Suprapubic skin (tissue), 4 donors: Measurements from ENCODE around the gene CDADC1. TPM values are rescaled to one million over a fixed set of nuclear protein-coding genes. Genes with fewer than 3 reads are reported as not detected.
"Not testable (repeated sequence)": the region's sequence is repeated elsewhere in the genome, so short reads cannot be mapped to it uniquely, and the experiment has no call there.

Experiments used
- DNase-seq, 2 donors: peaks; one replicate each; pipeline ENCODE4 v3.0.0-alpha.2; 2019; ENCODE audit warnings: low spot score in 2 of 2
- H3K27ac ChIP-seq: fragments of 200-600 bp; sonication (generic); one replicate; pipeline ENCODE4 v1.5.1; 2019
- H3K27me3 ChIP-seq: fragments of 200-600 bp; sonication (generic); one replicate; pipeline ENCODE4 v1.5.1; 2019
- H3K36me3 ChIP-seq: fragments of 200-600 bp; sonication (generic); one replicate; pipeline ENCODE4 v1.5.1; 2019
- H3K4me1 ChIP-seq: fragments of 200-600 bp; sonication (generic); one replicate; pipeline ENCODE4 v1.5.1; 2019
- H3K4me3 ChIP-seq: fragments of 200-600 bp; sonication (generic); one replicate; pipeline ENCODE4 v1.5.1; 2019; ENCODE audit warnings: mild to moderate bottlenecking
- H3K9me3 ChIP-seq: fragments of 200-600 bp; sonication (generic); one replicate; pipeline ENCODE4 v1.5.1; 2019
- EP300 ChIP-seq: sonication (generic); formaldehyde crosslinking; IDR thresholded peaks from one replicate; pipeline ENCODE4 v1.6.1; 2017; ENCODE audit warnings: antibody characterized with exemption
- POLR2A ChIP-seq, 2 donors: fragments of 450-650 bp; IDR thresholded peaks; one replicate each; pipeline ENCODE4 v1.6.1; 2017; ENCODE audit warnings: antibody characterized with exemption in 2 of 2, mild to moderate bottlenecking in 2 of 2, moderate library complexity in 2 of 2
- POLR2AphosphoS5 ChIP-seq, 3 donors: sonication (generic); formaldehyde crosslinking; IDR thresholded peaks; one replicate each; pipeline ENCODE4 v1.6.1; 2017; ENCODE audit warnings: antibody characterized with exemption in 3 of 3
- whole genome bisulfite sequencing: methylation state at CpG from one replicate; pipeline ENCODE4 v1.1.5; 2018; 5-methylcytosine and 5-hydroxymethylcytosine counted together
- total RNA-seq, 4 donors: library from RNA; depleted of rRNA; stranded (reverse); fragments of >200 nt; gene quantifications; one replicate each; pipeline ENCODE4 v1.1.0, GENCODE V29; 2016
- TF ChIP-seq, protein P1 (sequence below), 2 donors: fragments of 200-600 bp in 1 of 2; fragments of 450-650 bp in 1 of 2; sonication (generic) in 1 of 2; IDR thresholded peaks; one replicate each; pipeline ENCODE4 v1.5.1; 2016 to 2019; ENCODE audit warnings: antibody characterized with exemption in 2 of 2, mild to moderate bottlenecking in 1 of 2, moderate library complexity in 1 of 2

The CDADC1 gene
- total RNA-seq, 4 donors from 2014 or later, result 1.2 to 4.2 (median 3.1) TPM

DNA sequence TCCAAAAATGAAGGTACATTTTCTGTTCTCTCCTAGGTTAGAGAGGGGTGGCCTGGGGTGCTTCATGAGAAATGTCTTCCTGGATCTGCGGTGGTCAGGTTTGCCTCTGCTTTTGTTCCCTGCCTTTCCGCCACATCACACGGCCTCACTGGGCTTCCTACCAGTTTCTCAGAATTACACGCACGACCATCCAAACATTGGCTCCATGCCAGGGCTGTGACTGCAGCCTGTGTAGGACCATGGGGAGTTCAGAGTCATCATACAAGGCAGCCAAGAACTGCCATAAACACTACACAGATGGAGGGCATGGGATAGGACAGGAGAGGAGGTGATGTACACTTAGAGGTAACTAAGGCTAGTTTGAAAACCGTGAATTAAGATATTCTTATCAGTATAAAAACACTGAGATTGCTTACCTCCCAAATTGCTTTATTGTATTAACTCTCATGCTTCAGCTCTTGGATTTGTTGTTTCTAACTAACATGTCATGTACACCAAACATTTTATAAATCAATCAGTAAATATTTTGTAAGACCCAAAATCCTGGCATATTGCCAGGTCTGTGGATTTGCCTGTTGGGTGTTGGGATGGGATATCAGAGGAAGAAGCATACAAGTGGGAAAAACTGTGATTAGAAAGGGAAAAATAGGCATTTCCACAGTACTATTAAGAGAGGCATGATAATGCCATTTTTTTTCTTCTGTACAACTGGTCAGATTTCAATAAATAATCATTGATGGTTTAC is 45.2 kb downstream of the CDADC1 start:
- Histone ChIP-seq H3K4me3 (no peak overlapping the region), H3K4me1 (no peaks in the 10 kb centered on the region), H3K36me3 (no peaks in the 10 kb centered on the region), H3K27me3 (no peaks in the 10 kb centered on the region), H3K27ac (no peak overlapping the region), H3K9me3 (no peaks in the 10 kb centered on the region)
- WGBS, result 48% methylated on average over 6 of the region's 6 CpGs
- no peak for TF ChIP-seq POLR2AphosphoS5 (IDR thresholded peaks at IDR 0.05)
- no peak for TF ChIP-seq EP300
- TF ChIP-seq, protein P1, sequence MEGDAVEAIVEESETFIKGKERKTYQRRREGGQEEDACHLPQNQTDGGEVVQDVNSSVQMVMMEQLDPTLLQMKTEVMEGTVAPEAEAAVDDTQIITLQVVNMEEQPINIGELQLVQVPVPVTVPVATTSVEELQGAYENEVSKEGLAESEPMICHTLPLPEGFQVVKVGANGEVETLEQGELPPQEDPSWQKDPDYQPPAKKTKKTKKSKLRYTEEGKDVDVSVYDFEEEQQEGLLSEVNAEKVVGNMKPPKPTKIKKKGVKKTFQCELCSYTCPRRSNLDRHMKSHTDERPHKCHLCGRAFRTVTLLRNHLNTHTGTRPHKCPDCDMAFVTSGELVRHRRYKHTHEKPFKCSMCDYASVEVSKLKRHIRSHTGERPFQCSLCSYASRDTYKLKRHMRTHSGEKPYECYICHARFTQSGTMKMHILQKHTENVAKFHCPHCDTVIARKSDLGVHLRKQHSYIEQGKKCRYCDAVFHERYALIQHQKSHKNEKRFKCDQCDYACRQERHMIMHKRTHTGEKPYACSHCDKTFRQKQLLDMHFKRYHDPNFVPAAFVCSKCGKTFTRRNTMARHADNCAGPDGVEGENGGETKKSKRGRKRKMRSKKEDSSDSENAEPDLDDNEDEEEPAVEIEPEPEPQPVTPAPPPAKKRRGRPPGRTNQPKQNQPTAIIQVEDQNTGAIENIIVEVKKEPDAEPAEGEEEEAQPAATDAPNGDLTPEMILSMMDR (IDR thresholded peaks at IDR 0.05), result no peak
- no peak for TF ChIP-seq POLR2A (IDR thresholded peaks at IDR 0.05)
- no peak for DNase-seq

DNA sequence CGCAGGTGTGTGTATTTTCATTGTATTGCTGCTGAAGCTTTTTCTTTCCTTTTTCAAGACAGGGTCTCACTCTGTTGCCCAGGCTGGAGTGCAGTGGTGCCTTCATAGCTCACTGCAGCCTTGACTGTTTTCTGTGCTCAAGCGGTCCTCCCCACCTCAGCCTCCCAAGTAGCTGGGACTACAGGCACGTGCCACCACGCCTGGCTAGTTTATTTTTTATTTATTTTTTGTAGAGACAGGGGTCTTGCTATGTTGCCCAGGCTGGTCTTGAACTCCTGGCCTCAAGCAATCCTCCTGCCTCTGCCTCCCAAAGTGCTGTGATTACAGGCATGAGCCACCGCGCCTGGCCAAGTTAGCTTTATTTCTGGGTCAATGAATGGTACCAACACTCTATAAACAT is 47.0 kb downstream of the CDADC1 start:
- WGBS, result 98% methylated on average over 6 of the region's 6 CpGs
- not testable (repeated sequence) for H3K27ac ChIP-seq, H3K4me3 ChIP-seq, H3K36me3 ChIP-seq, H3K27me3 ChIP-seq, DNase-seq, H3K9me3 ChIP-seq, H3K4me1 ChIP-seq

DNA sequence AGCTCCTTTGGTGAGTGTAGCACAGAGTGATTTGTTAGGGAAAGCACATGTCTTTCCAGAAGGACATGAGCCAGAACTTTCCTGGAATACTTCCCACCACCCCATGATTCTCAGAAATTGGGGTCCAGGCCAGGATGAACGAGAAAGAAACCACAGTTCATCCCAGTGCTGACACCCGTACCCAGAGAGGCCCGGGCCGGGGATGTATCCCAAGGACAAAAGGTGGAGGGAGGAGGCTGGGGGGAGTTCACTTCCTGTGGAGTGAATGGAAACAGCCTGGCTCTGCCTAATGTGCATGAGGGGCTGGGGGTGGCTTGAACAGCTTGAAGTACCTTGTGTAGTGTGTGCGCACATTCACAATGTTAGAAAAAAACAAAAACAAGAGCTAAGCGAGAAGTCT is 47.5 kb downstream of the CDADC1 start:
- Histone ChIP-seq H3K4me1 (no peaks in the 10 kb centered on the region), H3K27ac (no peak overlapping the region), H3K36me3 (no peaks in the 10 kb centered on the region), H3K9me3 (no peaks in the 10 kb centered on the region), H3K27me3 (no peaks in the 10 kb centered on the region), H3K4me3 (no peak overlapping the region)
- no peak for DNase-seq
- 57% methylated on average over 6 of the region's 6 CpGs for WGBS
- TF ChIP-seq POLR2A (IDR thresholded peaks at IDR 0.05) (no peak), POLR2AphosphoS5 (IDR thresholded peaks at IDR 0.05) (no peak), EP300 (no peak)
- TF ChIP-seq, protein P1 (IDR thresholded peaks at IDR 0.05), result no peak

DNA sequence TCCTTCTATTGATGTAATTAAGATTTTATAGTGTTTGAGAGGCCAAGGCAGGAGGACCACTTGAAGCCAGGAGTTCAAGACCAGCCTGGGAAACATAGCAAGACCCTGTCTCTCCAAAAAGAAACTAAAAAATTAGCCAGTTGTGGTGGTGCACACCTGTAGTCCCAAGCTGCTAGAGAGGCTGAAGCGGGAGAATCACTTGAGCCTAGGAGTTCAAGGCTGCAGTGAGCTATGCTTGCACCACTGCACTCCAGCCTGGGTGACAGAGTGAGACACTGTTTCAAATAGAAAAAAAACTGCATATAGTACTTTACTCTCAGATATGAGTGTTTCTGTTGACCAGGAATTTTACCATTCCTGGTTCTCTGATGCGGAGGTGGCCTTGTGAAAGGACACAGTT is 48.9 kb downstream of the CDADC1 start:
- no peak for TF ChIP-seq POLR2A (IDR thresholded peaks at IDR 0.05)
- TF ChIP-seq POLR2AphosphoS5 (IDR thresholded peaks at IDR 0.05), result no peak
- no peak for TF ChIP-seq EP300
- TF ChIP-seq, protein P1 (IDR thresholded peaks at IDR 0.05), result no peak
- 100% methylated on average over 2 of the region's 2 CpGs for WGBS

DNA sequence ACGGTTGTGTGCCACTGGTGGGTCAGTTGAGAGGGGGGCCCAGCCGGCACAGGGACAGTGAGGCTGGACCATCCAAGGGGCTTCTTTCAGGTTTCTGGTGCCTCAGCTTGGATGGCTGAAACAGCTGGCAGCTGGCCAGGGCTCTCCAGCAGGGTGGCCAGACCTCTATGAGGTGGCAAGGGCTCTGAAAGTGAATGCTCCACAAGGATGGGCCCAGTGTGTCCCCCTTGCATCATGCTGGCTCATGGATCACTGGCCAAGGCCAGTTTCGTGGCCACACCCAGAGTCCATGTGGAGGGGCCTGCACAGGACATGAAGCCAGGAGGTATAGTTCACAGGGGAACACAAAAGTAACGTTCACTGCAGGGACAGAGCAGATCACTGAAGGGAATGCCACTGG is 49.6 kb downstream of the CDADC1 start:
- Histone ChIP-seq H3K4me3 (no peak overlapping the region), H3K36me3 (no peaks in the 10 kb centered on the region), H3K27me3 (no peaks in the 10 kb centered on the region), H3K27ac (no peak overlapping the region), H3K4me1 (peaks cover 14% of the 10 kb centered on the region), H3K9me3 (no peaks in the 10 kb centered on the region)
- WGBS, result 100% methylated on average over 1 of the region's 4 CpGs
- TF ChIP-seq, protein P1 (IDR thresholded peaks at IDR 0.05), result no peak
- no peak for TF ChIP-seq EP300
- no peak for TF ChIP-seq POLR2A (IDR thresholded peaks at IDR 0.05)
- no peak for TF ChIP-seq POLR2AphosphoS5 (IDR thresholded peaks at IDR 0.05)
- DNase-seq, result no peak

More for the DNA sequence above, 48.9 kb downstream of the CDADC1 start:
- Histone ChIP-seq H3K4me3 (no peak overlapping the region), H3K27me3 (no peaks in the 10 kb centered on the region), H3K4me1 (peaks cover 7% of the 10 kb centered on the region), H3K27ac (no peak overlapping the region), H3K36me3 (no peaks in the 10 kb centered on the region), H3K9me3 (no peaks in the 10 kb centered on the region)
- DNase-seq, result no peak

DNA sequence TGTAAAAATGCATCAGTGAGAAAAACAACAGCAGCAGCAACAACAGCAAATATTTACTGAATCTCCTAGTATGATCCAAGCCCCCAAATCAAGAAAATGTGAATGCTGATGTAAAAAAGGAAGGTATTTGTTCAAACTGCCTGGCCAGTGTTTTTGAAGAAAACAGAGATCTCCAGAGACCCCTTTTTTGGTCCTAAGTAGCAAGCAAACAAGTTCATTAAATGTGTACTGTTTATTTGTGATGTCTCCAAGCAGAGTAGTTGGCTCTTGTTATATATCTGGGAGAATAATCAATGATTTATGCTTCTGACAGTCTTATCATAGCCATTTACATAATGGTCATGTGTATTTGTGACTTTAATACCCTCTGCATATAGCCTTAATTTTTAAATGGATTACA is 50.7 kb downstream of the CDADC1 start:
- DNase-seq, result no peak
- TF ChIP-seq EP300, result no peak
- TF ChIP-seq POLR2A (IDR thresholded peaks at IDR 0.05), result no peak
- no peak overlapping the region for H3K27ac ChIP-seq
- H3K36me3 ChIP-seq, result no peaks in the 10 kb centered on the region
- peaks cover 23% of the 10 kb centered on the region for H3K4me1 ChIP-seq
- H3K9me3 ChIP-seq, result no peaks in the 10 kb centered on the region
- no peak overlapping the region for H3K4me3 ChIP-seq
- no peaks in the 10 kb centered on the region for H3K27me3 ChIP-seq
